Measurements from ENCODE around the gene OR1E2.
"Not testable (repeated sequence)": the region's sequence is repeated elsewhere in the genome, so short reads cannot be mapped to it uniquely, and the experiment has no call there.

Gene OR1E2, protein sequence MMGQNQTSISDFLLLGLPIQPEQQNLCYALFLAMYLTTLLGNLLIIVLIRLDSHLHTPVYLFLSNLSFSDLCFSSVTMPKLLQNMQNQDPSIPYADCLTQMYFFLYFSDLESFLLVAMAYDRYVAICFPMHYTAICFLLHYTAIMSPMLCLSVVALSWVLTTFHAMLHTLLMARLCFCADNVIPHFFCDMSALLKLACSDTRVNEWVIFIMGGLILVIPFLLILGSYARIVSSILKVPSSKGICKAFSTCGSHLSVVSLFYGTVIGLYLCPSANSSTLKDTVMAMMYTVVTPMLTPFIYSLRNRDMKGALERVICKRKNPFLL

DNA sequence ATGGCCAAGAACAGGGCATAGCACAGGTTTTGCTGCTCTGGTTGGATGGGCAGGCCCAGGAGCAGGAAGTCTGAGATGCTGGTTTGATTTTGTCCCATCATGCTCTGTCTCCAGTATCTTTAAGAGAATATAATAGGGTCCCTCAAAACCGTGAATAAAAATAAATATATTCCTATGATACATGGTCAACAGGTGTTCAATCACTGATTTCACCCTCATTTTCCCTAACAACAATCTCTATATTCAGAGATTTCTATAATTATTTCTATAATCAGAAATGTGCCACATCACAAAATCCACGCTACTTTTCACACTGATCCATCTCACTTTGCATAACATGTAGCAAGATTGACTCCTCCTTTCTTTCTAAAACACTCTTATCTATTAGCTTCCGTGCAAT, at the start of gene OR1E2:
OR1E2 (minus strand) TSS at position 101 of the 400 bp plus-strand sequence; CDS start at position 101, 0 bp downstream.
- Mint-ChIP-seq H3K36me3 (no peaks in the 10 kb centered on the region), H3K4me3 (no peak within 1 kb of the TSS), H3K27ac (no peak within 1 kb of the TSS), H3K27me3 (peaks cover 24% of the 10 kb centered on the region), H3K4me1 (no peaks in the 10 kb centered on the region), H3K9me3 (peaks cover 14% of the 10 kb centered on the region)

DNA sequence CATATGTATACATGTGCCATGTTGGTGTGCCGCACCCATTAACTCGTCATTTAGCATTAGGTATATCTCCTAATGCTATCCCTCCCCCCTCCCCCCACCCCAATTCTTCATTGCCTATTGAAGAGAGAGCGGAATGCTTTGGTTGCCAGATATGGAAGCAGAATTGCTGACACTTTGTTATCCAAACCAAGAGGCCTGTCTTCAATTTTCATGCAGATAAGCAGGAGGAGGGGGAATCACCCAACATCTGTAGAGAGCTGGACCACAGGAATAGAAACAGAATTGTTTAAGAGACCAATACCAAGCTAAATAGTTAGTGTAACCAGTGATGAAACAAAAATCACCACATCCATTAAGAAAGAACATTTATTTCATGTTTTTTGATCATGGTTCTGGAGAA, 49.2 kb upstream of the OR1E2 start:
- no peaks in the 10 kb centered on the region for H3K9me3 Mint-ChIP-seq
- H3K4me1 Mint-ChIP-seq: no peaks in the 10 kb centered on the region
- peaks cover 15% of the 10 kb centered on the region for H3K27me3 Mint-ChIP-seq
- H3K4me3 Mint-ChIP-seq: no peak overlapping the region
- no peaks in the 10 kb centered on the region for H3K36me3 Mint-ChIP-seq
- no peak overlapping the region for H3K27ac Mint-ChIP-seq

DNA sequence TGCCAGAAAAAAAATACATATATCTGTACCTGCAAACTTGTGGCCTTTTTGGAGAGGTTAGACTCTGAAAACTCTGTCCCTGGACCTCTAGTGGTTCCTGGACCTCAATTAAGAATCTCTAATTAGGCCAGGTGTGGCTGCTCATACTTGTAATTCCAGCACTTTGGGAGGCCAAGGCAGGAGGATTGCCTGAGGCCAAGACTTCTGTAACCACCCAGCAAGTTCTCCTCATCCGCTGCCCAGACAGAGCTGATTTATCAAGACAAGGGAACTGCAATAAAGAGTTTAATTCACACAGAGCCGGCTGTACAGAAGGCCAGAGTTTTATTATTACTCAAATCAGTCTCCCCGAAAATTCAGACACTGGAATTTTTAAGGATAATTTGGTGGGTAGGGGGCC, 46.3 kb upstream of the OR1E2 start:
- H3K36me3 Mint-ChIP-seq: no peaks in the 10 kb centered on the region
- H3K27ac Mint-ChIP-seq: no peak overlapping the region
- H3K4me1 Mint-ChIP-seq: peaks cover 6% of the 10 kb centered on the region
- no peaks in the 10 kb centered on the region for H3K9me3 Mint-ChIP-seq
- H3K4me3 Mint-ChIP-seq: no peak overlapping the region
- H3K27me3 Mint-ChIP-seq: peaks cover 8% of the 10 kb centered on the region

DNA sequence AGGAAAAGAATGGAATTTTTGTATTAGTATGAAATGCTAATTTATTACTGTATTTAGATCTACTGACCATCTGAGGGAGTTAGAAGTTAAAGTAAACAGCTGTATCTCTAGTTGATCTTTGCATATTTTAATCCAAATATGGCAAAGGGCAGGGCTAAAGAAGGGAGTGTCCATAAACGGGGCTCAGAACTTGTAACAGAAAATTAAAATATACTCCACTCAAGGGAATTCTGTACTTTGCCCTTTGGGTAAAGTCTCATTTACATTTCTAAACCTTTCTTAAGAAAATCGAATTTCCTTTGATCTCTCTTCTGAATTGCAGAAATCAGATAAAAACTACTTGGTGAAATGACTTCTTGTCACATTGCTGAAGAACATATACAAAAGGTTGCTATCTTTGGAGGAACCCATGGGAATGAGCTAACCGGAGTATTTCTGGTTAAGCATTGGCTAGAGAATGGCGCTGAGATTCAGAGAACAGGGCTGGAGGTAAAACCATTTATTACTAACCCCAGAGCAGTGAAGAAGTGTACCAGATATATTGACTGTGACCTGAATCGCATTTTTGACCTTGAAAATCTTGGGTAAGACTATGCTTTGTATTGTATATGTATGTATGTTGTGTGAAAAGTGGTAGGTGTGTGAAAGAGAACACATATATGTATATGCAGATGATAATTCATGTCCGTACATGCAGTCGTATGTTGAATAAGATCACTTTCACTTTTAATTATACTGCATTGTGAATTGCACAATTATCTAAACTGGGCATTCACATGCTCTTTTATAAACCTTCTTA, 42.4 kb upstream of the OR1E2 start, which contains the start of gene ASPA:
ASPA (plus strand) TSS at position 186 of the 799 bp plus-strand sequence; CDS start at position 349, 163 bp downstream.
- peaks cover 6% of the 10 kb centered on the region for H3K4me1 Mint-ChIP-seq
- H3K27ac Mint-ChIP-seq: no peak within 1 kb of the TSS
- H3K36me3 Mint-ChIP-seq: no peaks in the 10 kb centered on the region
- peaks cover 6% of the 10 kb centered on the region for H3K27me3 Mint-ChIP-seq
- no peaks in the 10 kb centered on the region for H3K9me3 Mint-ChIP-seq
- H3K4me3 Mint-ChIP-seq: peak within 1 kb of the TSS; percentile 42

DNA sequence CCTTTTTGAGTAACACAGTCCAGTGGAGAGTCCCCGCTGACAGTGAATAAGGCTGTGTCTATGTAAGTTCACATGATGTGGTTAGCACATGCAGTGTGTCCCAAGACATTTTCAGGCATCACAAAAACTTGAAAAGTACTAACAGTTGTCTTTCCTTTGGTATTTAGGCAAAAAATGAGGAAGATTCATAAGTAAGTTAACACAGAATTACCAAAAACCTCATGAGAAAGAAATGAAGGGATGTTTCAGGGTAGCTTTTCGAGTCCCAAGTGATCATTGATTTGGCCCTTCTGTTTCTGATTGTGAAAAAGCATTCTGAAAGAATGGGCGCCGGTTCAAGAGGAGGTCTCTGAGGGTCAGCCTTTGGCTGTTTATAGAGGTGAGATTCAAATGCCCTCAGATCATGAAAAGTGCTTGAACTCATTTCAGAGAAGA, 41.6 kb upstream of the OR1E2 start:
- H3K27me3 Mint-ChIP-seq: peaks cover 6% of the 10 kb centered on the region
- H3K36me3 Mint-ChIP-seq: no peaks in the 10 kb centered on the region
- no peak overlapping the region for H3K4me3 Mint-ChIP-seq
- H3K4me1 Mint-ChIP-seq: peaks cover 6% of the 10 kb centered on the region
- no peaks in the 10 kb centered on the region for H3K9me3 Mint-ChIP-seq
- H3K27ac Mint-ChIP-seq: no peak overlapping the region

DNA sequence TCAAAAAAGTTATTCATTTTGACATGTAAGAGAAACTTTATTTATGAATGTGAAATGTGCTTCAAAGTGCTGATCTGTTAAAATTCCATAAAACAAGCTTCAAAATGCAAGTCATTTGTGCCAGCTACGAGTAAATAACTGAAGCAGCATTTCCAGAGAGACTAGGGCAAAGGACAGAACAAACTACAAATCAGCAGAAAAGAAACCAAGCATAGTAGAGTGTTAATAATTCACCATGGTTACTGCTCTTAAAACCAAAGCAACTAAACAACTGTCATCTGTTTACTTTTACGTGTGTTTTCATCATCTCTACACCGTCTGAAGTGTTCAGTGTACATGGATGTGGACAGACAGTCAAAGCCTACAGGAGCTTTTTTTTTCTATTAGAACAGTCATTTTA, 40.6 kb upstream of the OR1E2 start:
- no peak overlapping the region for H3K4me3 Mint-ChIP-seq
- peaks cover 6% of the 10 kb centered on the region for H3K27me3 Mint-ChIP-seq
- no peaks in the 10 kb centered on the region for H3K36me3 Mint-ChIP-seq
- no peaks in the 10 kb centered on the region for H3K9me3 Mint-ChIP-seq
- no peak overlapping the region for H3K27ac Mint-ChIP-seq
- peaks cover 6% of the 10 kb centered on the region for H3K4me1 Mint-ChIP-seq

DNA sequence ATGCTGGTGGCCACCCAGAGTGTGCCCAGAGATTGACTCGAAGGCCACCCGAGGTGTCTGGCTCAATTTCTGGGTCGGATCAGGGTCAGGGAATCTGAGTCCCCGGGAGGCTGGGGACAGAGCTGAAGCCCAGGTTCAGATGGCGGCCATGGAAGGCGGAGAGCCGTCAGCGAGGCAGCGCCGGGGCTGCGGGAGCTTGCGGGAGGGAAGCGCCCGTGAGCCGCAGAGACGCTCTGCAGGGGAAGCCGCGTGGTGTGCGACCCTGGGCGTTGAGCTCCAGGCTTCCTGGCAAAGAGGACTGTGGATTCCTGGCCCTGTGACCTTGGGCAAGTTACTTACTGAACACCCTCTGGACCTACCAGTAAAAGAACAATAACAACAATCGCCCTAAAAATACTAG, 38.5 kb upstream of the OR1E2 start:
- H3K27ac Mint-ChIP-seq: no peak overlapping the region
- H3K4me1 Mint-ChIP-seq: peaks cover 6% of the 10 kb centered on the region
- no peak overlapping the region for H3K4me3 Mint-ChIP-seq
- H3K36me3 Mint-ChIP-seq: no peaks in the 10 kb centered on the region
- peaks cover 5% of the 10 kb centered on the region for H3K27me3 Mint-ChIP-seq
- H3K9me3 Mint-ChIP-seq: no peaks in the 10 kb centered on the region

DNA sequence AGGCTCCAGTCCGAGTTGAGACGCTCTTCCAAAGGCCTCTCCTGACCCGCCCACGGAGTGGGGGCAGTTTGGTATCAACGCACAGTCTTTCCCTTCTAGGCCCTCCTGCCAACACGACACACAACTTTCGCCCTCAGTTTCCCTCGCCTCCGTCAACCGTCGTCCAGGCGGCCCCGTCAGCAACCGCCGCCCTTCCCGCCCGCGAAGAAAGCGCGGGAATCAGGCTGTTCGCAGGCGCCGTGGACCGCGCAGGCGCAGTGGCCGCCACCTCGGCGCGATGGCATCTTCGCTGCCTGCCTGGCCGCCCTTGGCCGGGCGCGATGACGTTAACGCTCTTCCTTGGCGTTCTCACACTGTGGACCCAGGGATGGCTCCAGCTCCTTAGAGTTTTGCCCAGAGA, 38.0 kb upstream of the OR1E2 start, which contains the start of gene SPATA22:
SPATA22 (minus strand) TSS at position 221 of the 400 bp plus-strand sequence. CDS start 2,494 bp downstream, outside the sequence.
- Mint-ChIP-seq H3K27me3 (peaks cover 4% of the 10 kb centered on the region), H3K4me3 (no peak within 1 kb of the TSS), H3K4me1 (peaks cover 6% of the 10 kb centered on the region), H3K36me3 (no peaks in the 10 kb centered on the region), H3K9me3 (no peaks in the 10 kb centered on the region), H3K27ac (no peak within 1 kb of the TSS)

DNA sequence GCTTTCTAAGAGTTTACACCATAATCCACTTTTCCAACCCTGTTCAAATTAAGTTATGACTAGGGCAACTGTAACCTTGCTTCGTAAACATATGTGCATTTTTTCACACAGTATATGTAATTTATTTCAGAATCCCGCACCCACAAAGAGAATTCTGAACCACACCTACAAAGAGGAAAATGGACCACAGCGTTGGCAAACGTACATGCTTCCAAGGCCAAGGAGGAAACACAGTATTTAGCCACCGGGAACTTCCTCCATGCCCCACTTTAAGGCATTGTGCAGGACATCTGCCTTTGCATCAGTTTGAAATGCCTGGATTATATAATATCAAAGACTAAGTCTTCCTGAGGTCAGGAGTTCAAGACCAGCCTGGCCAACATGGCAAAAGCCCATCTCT, 35.9 kb upstream of the OR1E2 start:
- H3K9me3 Mint-ChIP-seq: no peaks in the 10 kb centered on the region
- peaks cover 4% of the 10 kb centered on the region for H3K27me3 Mint-ChIP-seq

DNA sequence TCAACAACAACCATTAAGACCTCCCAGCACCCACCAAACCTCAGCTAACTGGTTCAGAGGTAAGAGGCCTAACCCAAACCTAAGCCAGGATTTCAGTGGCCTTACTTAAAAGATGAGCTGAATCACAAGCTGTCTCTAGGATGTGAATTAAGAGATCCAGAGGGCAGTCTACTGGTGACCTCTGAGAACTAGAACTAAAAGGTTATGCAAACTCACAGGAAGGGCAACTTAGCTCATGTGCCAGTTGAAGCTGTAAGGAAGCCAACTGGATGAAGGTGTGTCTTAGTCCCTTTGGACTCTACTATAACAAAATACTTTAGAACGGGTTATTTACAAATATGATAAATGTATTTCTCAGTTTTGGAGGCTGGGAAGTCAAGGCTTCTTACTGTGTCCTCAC, 32.7 kb upstream of the OR1E2 start:
- H3K4me3 Mint-ChIP-seq, H3K36me3 Mint-ChIP-seq, H3K27ac Mint-ChIP-seq, H3K27me3 Mint-ChIP-seq, H3K9me3 Mint-ChIP-seq, H3K4me1 Mint-ChIP-seq: not testable (repeated sequence)

More for the DNA sequence above, 35.9 kb upstream of the OR1E2 start:
- no peak overlapping the region for H3K4me3 Mint-ChIP-seq
- no peaks in the 10 kb centered on the region for H3K4me1 Mint-ChIP-seq
- no peaks in the 10 kb centered on the region for H3K36me3 Mint-ChIP-seq
- H3K27ac Mint-ChIP-seq: no peak overlapping the region

DNA sequence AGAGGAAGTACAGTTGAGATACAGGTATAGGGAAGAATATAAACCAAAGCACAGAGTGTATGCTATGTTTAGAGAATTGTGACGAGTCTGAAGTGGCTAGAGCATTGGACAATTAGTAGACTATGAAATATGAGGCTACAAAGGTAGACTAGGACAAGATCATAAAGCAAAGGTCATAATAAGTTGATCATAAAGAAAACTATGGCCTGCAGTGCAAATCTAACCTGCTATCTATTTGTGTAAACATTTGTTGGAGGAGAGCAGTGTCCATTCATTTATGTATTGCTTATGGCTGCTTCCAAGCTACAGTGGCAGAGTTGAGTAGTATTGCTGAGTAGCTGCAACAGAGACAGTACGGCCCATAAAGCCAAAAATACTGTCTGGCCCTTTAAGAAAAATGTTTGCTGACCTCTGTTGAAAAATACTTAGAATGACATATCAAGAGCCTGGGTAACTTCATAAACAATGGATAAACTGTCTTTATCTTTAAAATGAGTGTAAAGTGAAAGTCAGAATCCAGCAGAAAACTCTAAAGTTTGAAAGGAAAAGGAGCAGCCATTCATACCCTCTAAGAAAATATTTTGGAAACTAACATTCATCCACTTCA, 14.5 kb upstream of the OR1E2 start:
- Mint-ChIP-seq H3K4me1 (no peaks in the 10 kb centered on the region), H3K27me3 (peaks cover 3% of the 10 kb centered on the region), H3K36me3 (no peaks in the 10 kb centered on the region), H3K4me3 (no peak overlapping the region), H3K27ac (no peak overlapping the region), H3K9me3 (no peaks in the 10 kb centered on the region)

DNA sequence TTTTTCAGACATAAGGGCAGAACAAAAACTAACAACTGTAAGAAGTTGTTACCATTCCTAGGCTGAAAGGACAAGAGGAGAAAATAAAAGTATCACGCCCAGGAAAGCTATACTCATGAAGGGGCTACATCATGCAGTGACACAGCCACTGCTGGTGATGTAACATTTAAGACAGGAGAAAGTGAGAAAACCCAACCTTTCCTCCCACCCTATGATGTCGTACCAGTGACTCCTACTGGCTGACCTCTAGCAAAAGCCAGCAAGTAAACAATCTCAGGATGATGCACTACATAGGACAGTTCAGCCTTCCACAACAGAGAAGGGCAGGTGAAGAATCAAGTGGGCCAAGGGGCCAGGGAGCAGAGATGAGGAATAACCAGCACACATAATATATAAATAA, 14.0 kb upstream of the OR1E2 start:
- Mint-ChIP-seq H3K9me3 (no peaks in the 10 kb centered on the region), H3K4me3 (no peak overlapping the region), H3K4me1 (no peaks in the 10 kb centered on the region), H3K27ac (no peak overlapping the region), H3K27me3 (peaks cover 4% of the 10 kb centered on the region), H3K36me3 (no peaks in the 10 kb centered on the region)

DNA sequence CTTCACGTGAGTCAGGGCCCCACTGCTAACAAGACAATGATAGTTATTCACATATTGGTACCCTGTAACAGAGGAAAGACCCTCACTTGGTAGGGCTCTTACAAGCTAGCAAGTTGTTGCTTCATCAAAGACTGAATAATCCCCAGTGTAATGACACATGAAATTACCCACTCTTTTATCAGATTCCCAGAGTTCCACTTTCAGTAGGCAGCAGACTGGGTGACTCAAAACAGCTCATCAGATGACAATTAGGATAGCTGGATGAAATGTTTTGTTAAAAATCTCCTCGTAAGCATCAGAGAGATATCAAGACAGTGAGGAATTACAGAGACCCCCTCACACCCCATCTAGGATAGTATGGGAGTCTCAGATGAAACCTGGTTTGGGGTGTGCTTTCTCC, 6.8 kb upstream of the OR1E2 start:
- H3K4me1 Mint-ChIP-seq: no peaks in the 10 kb centered on the region
- no peak overlapping the region for H3K4me3 Mint-ChIP-seq
- peaks cover 15% of the 10 kb centered on the region for H3K27me3 Mint-ChIP-seq
- H3K9me3 Mint-ChIP-seq: no peaks in the 10 kb centered on the region
- H3K27ac Mint-ChIP-seq: no peak overlapping the region
- no peaks in the 10 kb centered on the region for H3K36me3 Mint-ChIP-seq

DNA sequence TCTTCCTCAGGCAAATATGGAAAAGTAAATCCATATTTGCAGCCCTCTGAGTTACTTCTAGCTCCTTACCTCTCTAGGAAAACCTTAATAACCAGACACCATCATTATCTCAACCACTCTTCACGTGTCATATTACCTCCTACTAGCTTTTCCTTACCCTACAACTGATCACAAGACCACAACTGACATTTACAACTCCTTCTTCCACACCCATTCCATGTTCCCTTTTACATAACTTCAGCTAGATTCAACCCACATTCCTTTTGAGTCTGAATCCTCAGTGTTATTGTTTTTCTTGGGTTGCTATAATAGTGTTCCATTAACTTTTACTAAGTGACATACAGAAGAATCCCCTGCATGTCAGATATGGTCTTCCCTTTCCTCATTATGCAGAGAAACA, 4.7 kb upstream of the OR1E2 start:
- no peak overlapping the region for H3K4me3 Mint-ChIP-seq
- no peaks in the 10 kb centered on the region for H3K9me3 Mint-ChIP-seq
- H3K27ac Mint-ChIP-seq: no peak overlapping the region
- no peaks in the 10 kb centered on the region for H3K36me3 Mint-ChIP-seq
- peaks cover 17% of the 10 kb centered on the region for H3K27me3 Mint-ChIP-seq
- H3K4me1 Mint-ChIP-seq: no peaks in the 10 kb centered on the region

DNA sequence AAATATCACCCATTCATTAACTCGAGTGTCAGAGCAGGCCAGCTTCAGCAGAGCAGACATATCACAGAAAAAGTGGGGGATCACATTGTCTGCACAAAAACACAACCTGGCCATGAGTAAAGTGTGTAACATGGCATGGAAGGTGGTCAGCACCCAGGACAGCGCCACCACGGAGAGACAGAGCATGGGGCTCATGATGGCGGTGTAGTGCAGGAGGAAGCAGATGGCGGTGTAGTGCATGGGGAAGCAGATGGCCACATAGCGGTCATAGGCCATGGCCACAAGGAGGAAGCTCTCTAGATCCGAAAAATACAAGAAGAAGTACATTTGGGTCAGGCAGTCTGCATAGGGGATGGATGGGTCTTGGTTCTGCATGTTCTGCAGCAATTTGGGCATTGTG, 426 bp downstream of the OR1E2 start:
- H3K4me3 Mint-ChIP-seq, H3K4me1 Mint-ChIP-seq, H3K36me3 Mint-ChIP-seq, H3K27ac Mint-ChIP-seq: not testable (repeated sequence)
- Mint-ChIP-seq H3K9me3 (peaks cover 14% of the 10 kb centered on the region), H3K27me3 (peaks cover 27% of the 10 kb centered on the region)

DNA sequence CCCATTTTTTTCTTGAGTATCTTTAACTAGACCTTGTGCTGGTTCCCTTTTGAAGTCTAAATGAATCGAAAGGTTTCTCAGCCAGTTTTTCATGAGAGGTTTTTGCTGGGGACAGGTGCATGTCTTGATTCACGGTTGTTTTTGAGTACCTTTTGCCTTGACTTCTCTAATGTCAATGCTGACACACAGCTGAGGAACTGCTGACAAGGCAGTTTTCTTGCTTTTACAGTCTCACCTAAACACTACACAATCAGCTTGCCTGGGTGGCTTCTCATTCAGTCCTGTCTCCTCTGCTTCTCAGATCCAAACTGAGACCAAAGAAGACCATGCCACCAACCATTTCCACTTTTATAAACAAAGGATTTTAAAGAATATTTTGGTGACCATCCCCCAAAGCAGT, 15.4 kb downstream of the OR1E2 start:
- H3K27me3 Mint-ChIP-seq: peaks cover 12% of the 10 kb centered on the region
- no peaks in the 10 kb centered on the region for H3K36me3 Mint-ChIP-seq
- H3K9me3 Mint-ChIP-seq: no peaks in the 10 kb centered on the region
- H3K4me3 Mint-ChIP-seq: no peak overlapping the region
- H3K4me1 Mint-ChIP-seq: no peaks in the 10 kb centered on the region
- H3K27ac Mint-ChIP-seq: no peak overlapping the region

All from activated naive CD4-positive, alpha-beta T cell treated with anti-CD3 and anti-CD28 coated beads, Interleukin-2, amount 50 U/mL, for 24 hours (primary cell).